Choroid plexus epithelial cell (primary cell): ENCODE data around the gene CDKN2B-AS1.

ENCODE experiments used
- DNase-seq: peaks from one replicate; pipeline ENCODE4 v3.0.0-alpha.2; 2010; ENCODE audit warnings: low read depth
- H3K4me3 ChIP-seq: 2 replicates; pipeline ENCODE4 v1.5.1; 2011; ENCODE audit warnings: low read depth, mild to moderate bottlenecking, control low read depth, low read length, moderate library complexity
- TF ChIP-seq, protein P1 (sequence below): conservative IDR thresholded peaks from 2 replicates; pipeline ENCODE4 v1.5.1; 2011; ENCODE audit warnings: low read depth, mild to moderate bottlenecking, control low read depth, inconsistent platforms, low read length, moderate library complexity

Gene CDKN2B-AS1

DNA sequence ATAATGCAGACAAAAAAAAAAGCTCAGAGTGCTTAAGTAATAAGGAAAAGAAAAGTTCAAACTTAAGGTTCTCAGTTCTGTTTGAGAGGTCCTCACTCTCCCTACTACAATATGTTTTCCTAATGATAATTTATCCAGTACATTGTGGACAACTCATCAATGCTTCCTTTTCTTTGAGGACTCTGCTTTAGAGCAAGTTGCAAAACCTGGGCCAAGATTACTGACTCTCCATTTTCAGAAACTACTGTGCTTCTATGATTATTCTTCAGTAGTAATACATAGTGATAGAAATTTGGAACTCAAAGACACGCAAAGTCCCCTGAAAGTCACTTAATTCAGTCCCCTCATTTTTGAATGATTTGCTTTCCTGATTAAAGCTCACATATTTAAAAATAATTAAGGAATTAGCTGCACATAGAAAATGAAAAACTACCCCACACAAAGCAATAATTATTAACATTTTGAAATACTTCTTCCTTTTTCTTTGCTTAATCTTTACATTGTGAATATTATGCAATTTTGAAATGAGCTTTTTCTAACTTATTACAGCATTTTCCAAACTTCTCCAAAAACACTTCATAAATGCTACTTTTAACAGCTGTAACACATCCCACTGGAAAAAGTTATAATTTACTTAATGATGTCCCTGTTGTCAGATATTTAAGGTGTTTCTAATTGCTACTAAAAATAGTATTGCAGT is 11.6 kb upstream of the CDKN2B-AS1 start:
- H3K4me3 ChIP-seq, result no peak overlapping the region
- TF ChIP-seq, protein P1, sequence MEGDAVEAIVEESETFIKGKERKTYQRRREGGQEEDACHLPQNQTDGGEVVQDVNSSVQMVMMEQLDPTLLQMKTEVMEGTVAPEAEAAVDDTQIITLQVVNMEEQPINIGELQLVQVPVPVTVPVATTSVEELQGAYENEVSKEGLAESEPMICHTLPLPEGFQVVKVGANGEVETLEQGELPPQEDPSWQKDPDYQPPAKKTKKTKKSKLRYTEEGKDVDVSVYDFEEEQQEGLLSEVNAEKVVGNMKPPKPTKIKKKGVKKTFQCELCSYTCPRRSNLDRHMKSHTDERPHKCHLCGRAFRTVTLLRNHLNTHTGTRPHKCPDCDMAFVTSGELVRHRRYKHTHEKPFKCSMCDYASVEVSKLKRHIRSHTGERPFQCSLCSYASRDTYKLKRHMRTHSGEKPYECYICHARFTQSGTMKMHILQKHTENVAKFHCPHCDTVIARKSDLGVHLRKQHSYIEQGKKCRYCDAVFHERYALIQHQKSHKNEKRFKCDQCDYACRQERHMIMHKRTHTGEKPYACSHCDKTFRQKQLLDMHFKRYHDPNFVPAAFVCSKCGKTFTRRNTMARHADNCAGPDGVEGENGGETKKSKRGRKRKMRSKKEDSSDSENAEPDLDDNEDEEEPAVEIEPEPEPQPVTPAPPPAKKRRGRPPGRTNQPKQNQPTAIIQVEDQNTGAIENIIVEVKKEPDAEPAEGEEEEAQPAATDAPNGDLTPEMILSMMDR, result no peak
- DNase-seq, result no peak

DNA sequence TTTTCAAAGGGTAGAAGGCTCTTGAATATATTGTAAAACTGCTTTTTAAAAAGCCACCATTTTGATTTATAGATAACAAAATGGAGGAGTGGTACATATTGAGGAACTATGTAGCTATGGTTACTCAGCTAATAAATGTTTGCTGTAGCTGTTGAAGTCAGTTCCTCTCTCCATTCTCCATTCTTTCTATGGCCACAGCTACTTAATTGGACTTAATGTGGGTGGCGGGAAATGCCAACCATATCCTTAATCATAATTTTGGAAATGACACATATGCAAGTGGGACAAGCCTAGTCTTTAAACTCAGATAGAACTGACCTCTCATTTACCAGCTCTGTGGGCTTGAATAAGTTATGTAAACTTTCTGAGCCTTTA is 11.0 kb upstream of the CDKN2B-AS1 start:
- no peak for DNase-seq
- no peak overlapping the region for H3K4me3 ChIP-seq
- TF ChIP-seq, protein P1, result no peak

DNA sequence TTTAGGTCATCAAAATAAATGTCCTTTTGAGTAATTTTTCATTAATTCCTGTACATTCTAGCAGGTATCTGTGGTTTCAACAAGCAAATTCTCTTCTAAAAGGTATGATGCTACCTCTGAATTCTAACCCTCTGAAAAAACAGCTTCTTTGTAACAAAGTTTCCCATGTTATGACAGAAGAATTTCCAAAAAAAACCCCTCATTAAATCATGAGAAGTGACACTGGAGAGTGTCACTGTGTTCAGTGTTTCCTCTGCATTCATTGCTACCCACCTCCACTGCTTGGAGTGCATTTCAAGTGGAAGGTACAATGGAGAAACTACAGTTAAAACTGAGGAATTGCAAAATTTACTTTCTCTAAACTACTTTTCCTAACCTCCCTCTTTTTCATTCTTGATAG is 10.5 kb upstream of the CDKN2B-AS1 start:
- H3K4me3 ChIP-seq, result no peak overlapping the region
- no peak for DNase-seq
- TF ChIP-seq, protein P1, result no peak

GRCh38 chr9:21985964-21986667 is 8.5 kb upstream of the CDKN2B-AS1 start:
- TF ChIP-seq, protein P1, result no peak
- H3K4me3 ChIP-seq, result no peak overlapping the region
- DNase-seq, result no peak

DNA sequence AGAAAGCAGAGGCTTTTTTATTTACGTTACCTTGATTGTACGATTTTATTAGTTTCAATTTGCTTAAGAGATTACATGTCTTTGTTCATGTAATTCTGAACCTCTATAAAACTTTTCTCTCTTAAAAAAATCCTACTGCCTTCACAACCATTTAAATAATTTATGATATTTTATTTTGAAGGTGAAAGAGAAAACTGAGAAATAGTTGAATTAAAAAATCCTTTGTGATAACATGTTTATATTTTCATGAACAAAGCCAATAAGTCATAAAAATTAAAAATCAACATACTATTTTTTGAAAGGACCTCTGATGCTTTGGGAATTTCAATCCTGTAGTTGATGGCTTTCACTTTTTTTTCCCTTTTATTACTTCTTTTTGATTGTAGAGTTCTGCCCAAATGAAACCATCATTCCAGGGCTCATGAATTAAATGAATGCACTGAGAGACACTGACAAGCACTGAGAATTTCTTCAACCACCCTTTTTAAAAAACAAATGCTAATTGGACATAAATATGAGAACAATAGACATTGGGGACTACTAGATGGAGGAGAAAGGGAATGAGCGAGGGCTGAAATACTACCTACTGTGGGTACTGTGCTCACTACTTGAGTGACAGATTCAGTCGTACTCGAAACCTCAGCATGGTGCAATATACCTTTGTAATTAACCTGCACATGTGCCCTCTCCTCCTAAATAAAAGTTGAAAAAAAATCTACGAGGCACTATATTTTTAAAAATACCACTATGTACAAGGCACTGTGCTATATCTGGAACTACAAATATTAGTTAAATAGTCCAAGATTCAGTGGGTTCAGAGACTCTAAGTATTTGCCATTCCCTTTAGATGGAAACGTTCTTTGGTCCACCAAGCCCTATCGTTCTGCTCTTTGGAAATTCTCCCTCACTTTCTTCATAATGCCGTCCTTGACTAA is 6.3 kb upstream of the CDKN2B-AS1 start:
- TF ChIP-seq, protein P1, result no peak
- DNase-seq, result no peak
- H3K4me3 ChIP-seq, result no peak overlapping the region

DNA sequence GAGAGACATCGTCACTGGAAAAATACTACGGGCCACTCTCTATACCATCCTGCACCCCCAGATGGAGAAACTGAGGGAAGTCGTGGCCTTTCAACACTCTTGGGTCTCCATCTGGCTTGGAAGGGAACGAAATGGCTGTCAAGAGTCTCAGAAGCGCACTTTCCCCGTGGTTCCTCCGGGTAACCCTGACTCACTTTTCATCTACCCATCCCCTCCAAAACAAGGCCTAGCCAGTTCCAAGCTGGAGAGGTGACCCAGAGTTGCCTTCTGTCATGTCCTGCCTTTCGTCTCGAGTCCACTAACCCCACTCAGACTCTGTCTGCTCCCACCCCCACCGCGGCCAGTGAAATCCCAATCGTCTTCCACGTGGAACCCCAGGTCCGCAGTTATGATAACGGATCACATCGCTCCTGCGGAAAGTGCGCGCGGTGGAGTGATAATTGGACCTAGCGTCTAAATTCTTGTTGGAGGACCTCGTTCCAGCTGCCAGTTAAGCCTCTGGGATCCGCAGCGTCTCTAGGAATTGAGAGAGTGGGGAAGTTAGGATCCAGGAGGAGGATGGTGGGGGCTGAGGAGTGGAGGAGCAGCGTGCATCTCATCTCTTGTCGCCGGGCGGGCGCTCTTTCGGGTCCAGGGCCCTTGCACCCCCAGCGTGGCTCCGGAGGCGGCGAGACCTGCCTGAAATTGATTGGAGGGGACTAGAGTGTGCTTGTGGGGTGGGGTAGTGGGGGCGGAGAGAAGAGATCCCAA is 5.0 kb upstream of the CDKN2B-AS1 start:
- no peak for DNase-seq
- H3K4me3 ChIP-seq, result peak overlapping the region; percentile 28

More for the DNA sequence above, 5.0 kb upstream of the CDKN2B-AS1 start:
- TF ChIP-seq, protein P1, result no peak
